ENCODE results near the gene TRMT5. TPM values are rescaled to one million over a fixed set of nuclear protein-coding genes. Genes with fewer than 3 reads are reported as not detected.

The TRMT5 gene
- total RNA-seq, 1 donor from 2014 or later: 13.2 TPM

DNA sequence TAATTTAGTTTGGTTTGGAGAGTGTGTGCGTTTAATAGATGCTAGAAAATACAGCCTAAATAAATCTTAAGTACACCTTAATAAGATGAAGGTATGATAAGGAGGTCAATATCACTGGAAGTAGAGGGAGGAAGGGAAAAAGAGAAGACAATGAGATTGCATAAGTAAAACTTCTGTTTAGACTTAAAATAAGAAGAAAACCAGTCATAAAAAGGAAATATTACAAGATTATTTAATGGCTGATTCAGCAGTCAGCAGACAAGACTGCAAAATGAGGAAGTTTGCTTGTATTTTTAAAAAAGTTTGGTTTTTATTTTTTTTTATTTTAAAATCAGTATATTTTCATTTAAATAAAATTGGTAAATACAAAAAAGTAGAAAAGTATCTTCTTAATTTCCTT, 3.3 kb upstream of the TRMT5 start:
- H3K9me3 Mint-ChIP-seq: no peaks in the 10 kb centered on the region
- H3K4me1 Mint-ChIP-seq: peaks cover 7% of the 10 kb centered on the region
- no peak overlapping the region for H3K27ac Mint-ChIP-seq
- H3K36me3 Mint-ChIP-seq (ENCODE audit: low read depth): peaks cover 18% of the 10 kb centered on the region
- DNase-seq (no peak), ATAC-seq (ENCODE audit: low read depth) (no peak)
- intact Hi-C loops (cut with micrococcal nuclease): loop anchor here (5.0 kb wide), 1 partner anchor 232 kb away; no protein-coding TSS in a partner anchor
- no peak overlapping the region for H3K4me3 Mint-ChIP-seq
- ChIA-PET POLR2A (no interaction called here), CTCF (no interaction called here)
- no peaks in the 10 kb centered on the region for H3K27me3 Mint-ChIP-seq
- no peak for TF ChIP-seq CTCF (IDR thresholded peaks at IDR 0.05)

DNA sequence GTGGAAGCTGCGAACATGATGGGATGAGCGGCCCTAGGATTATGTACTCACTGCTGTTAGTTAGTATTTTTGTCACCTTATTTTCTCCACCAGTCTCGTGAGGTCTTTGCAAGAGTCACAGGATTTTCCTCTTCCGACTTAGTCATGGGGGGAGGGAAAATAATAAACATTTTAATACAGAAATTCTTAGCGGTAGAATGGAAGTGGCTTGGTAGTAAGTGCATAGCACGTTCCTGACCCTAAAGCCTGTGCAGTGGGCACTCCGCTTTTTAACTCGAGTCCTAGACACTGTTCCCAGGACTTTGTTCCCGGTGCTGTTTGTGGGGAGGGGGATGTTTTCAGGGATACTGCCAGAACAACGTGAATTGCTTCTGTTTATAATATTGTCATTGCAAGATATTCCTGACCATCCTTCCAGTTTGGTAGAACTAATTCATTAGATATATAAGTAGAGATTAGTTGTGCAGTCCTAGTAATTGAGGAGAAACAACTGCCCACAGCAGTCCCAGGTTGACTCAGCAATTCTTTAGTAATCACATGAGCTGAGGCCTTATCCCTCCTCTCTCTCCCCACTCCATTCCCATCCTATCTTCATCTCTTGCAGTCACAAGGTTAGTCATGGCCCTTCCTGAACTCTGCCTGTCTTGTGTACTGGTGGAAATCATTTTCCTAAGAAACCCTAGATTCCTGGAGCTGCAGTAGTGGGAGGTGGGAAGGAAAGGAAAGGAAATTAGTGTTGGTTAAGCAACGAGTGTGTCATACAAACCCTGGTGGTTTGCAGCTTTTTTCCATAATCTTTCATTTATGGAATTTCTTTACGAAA, 965 bp upstream of the TRMT5 start:
- Mint-ChIP-seq H3K4me3 (no peak overlapping the region), H3K36me3 (ENCODE audit: low read depth) (peaks cover 21% of the 10 kb centered on the region), H3K27me3 (no peaks in the 10 kb centered on the region), H3K4me1 (peaks cover 17% of the 10 kb centered on the region), H3K9me3 (no peaks in the 10 kb centered on the region), H3K27ac (no peak overlapping the region)
- intact Hi-C loops (cut with micrococcal nuclease): loop anchor here (1.0 to 5.0 kb wide), 8 partner anchors 137 to 890 kb away; partner anchors contain the start of genes DHRS7 and PPM1A
- DNase-seq: no peak
- ATAC-seq (ENCODE audit: low read depth): no peak
- ChIA-PET POLR2A (interaction anchor here (0.5 to 1.4 kb wide), 3 partner anchors 14 to 733 kb away, joined by 3 to 5 read pairs (median 4); partner anchors contain the start of gene PPM1A), CTCF (interaction anchor here (1.0 kb wide), 1 partner anchor 631 kb away, joined by 3 read pairs; no protein-coding TSS in a partner anchor)
- no peak for TF ChIP-seq CTCF (IDR thresholded peaks at IDR 0.05)

DNA sequence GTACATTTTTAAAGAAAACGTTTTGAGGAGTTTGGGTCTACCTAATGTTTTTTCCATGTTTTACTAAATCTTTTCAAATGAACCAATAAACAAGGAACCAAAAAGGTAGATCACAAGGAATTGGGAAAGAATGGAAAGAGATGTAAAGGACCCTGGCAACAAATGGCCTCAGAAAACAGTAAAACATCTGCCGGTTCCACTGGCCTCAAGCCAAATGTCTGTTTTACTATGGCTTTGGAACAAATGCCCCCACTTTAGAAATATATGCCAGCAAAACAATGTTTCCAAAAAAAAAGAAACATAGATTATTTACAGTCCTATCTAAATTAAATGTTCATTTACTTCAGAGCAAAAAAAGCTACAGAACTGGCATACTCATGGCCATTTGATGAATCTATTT, 3.0 kb downstream of the TRMT5 start:
- no peaks in the 10 kb centered on the region for H3K27me3 Mint-ChIP-seq
- CTCF ChIA-PET: no interaction called here
- DNase-seq (no peak), ATAC-seq (ENCODE audit: low read depth) (no peak)
- TF ChIP-seq CTCF (IDR thresholded peaks at IDR 0.05): no peak
- H3K4me1 Mint-ChIP-seq: peaks cover 16% of the 10 kb centered on the region
- no peak overlapping the region for H3K27ac Mint-ChIP-seq
- POLR2A ChIA-PET: no interaction called here
- H3K4me3 Mint-ChIP-seq: no peak overlapping the region
- H3K9me3 Mint-ChIP-seq: no peaks in the 10 kb centered on the region
- intact Hi-C loops (cut with micrococcal nuclease): no loop called here
- peaks cover 31% of the 10 kb centered on the region for H3K36me3 Mint-ChIP-seq (ENCODE audit: low read depth)

GRCh38 chr14:60975551-60975950, 5.3 kb downstream of the TRMT5 start:
- H3K4me3 Mint-ChIP-seq: no peak overlapping the region
- CTCF ChIA-PET: no interaction called here
- H3K27me3 Mint-ChIP-seq: no peaks in the 10 kb centered on the region
- POLR2A ChIA-PET: no interaction called here
- H3K36me3 Mint-ChIP-seq (ENCODE audit: low read depth): peaks cover 39% of the 10 kb centered on the region
- DNase-seq (no peak), ATAC-seq (ENCODE audit: low read depth) (no peak)
- H3K4me1 Mint-ChIP-seq: peaks cover 14% of the 10 kb centered on the region
- TF ChIP-seq CTCF (IDR thresholded peaks at IDR 0.05): no peak
- H3K27ac Mint-ChIP-seq: no peak overlapping the region
- no peaks in the 10 kb centered on the region for H3K9me3 Mint-ChIP-seq
- intact Hi-C loops (cut with micrococcal nuclease): no loop called here

DNA sequence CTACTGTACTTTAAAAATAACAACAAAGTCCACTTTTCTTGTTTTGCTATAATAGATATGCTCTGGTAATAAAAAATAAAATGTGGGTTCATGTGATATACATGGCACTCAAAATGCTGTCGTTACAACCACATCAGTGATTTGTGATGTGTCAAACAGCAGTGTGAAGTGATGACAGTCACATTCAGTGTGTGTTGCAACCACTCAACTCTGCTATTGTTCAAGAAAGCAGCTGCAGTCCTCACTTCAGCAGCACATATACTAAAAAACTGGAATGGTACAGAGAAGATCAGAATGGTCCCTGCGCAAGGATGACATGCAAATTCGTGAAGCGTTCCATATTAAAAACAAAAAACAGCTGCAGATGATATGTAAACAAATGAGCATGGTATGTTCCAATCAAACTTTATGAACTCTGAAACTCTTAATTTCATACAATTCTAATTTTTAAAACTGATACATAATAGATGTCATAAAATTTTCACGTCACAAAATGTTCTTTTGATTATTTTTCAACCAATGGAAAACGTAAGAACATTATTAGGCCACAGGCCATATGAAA, 6.7 kb downstream of the TRMT5 start:
- no peak overlapping the region for H3K4me3 Mint-ChIP-seq
- ChIA-PET POLR2A (no interaction called here), CTCF (no interaction called here)
- no peaks in the 10 kb centered on the region for H3K27me3 Mint-ChIP-seq
- ATAC-seq (ENCODE audit: low read depth) (no peak), DNase-seq (no peak)
- H3K27ac Mint-ChIP-seq: no peak overlapping the region
- H3K4me1 Mint-ChIP-seq: peaks cover 9% of the 10 kb centered on the region
- no peaks in the 10 kb centered on the region for H3K9me3 Mint-ChIP-seq
- TF ChIP-seq CTCF (IDR thresholded peaks at IDR 0.05): no peak
- peaks cover 39% of the 10 kb centered on the region for H3K36me3 Mint-ChIP-seq (ENCODE audit: low read depth)
- intact Hi-C loops (cut with micrococcal nuclease): no loop called here

Data from activated B cell treated with CpG ODN at 0.5 μM for 24 hours (primary cell).